H1 (cell line): Measurements from ENCODE around the gene CAV3. TPM values are rescaled to one million over a fixed set of nuclear protein-coding genes. Genes with fewer than 3 reads are reported as not detected.

Experiments used
- CEBPB ChIP-seq: IDR thresholded peaks from 2 replicates; pipeline ENCODE4 v1.6.1; 2012; ENCODE audit warnings: low read depth, low read length
- EP300 ChIP-seq, 2 experiments: IDR thresholded peaks; 1 replicate in 1 of 2; 2 replicates in 1 of 2; pipeline ENCODE4 v1.6.1; 2011 to 2012; ENCODE audit warnings: low read depth in 2 of 2, low read length in 2 of 2, mild to moderate bottlenecking in 2 of 2, borderline replicate concordance in 1 of 2, inconsistent platforms in 1 of 2, moderate library complexity in 1 of 2
- KDM5A ChIP-seq: fragments of 200-600 bp; IDR thresholded peaks from 2 replicates; pipeline ENCODE4 v1.7.1; 2012; ENCODE audit warnings: mild to moderate bottlenecking, low read length, inconsistent platforms, mixed read lengths
- SP1 ChIP-seq: IDR thresholded peaks from 2 replicates; pipeline ENCODE4 v1.6.1; 2011; ENCODE audit warnings: low read depth, low read length
- polyA plus RNA-seq, 7 experiments: library from polyadenylated mRNA; depleted of rRNA in 3 of 7; stranded (reverse) in 5 of 7; unstranded in 2 of 7; fragments of >200 nt in 5 of 7; fragments of 200-250 nt in 2 of 7; gene quantifications; 1 replicate in 5 of 7; 2 replicates in 1 of 7; 4 replicates in 1 of 7; pipeline versions ENCODE4 v1.2.1 to v1.2.3, GENCODE V29; 2011 to 2013; ENCODE audit warnings: missing spikeins in 2 of 7, mixed read lengths in 2 of 7
- total RNA-seq: library from RNA; stranded (reverse); fragmentation: NEBNext Ultra II Directional; extraction: Animal tissue kit (Norgen Biotek cat#: 25700); gene quantifications from 2 replicates; pipeline ENCODE4 v1.2.1, GENCODE V29; 2021

The CAV3 gene
- total and polyA plus RNA-seq, 2 of the 8 experiments (the other 6 are each of a cell fraction or from before 2014, with no cell fraction given), result not detected

GRCh38 chr3:8722808-8723207 is 10.8 kb upstream of the CAV3 start (continued):
- TF ChIP-seq EP300 (IDR thresholded peaks at IDR 0.05; ENCODE audit: borderline replicate concordance in 1 of 2, low read depth in 2 of 2, low read length in 2 of 2) (no peak), SP1 (no peak), CEBPB (no peak), KDM5A (no peak)
